ENCODE results near the gene HSD11B2. TPM values are rescaled to one million over a fixed set of nuclear protein-coding genes. Genes with fewer than 3 reads are reported as not detected.

The HSD11B2 gene
- total RNA-seq, 3 donors from 2014 or later (not counting 1 experiment from before 2014, with no cell fraction given), result not detected

DNA sequence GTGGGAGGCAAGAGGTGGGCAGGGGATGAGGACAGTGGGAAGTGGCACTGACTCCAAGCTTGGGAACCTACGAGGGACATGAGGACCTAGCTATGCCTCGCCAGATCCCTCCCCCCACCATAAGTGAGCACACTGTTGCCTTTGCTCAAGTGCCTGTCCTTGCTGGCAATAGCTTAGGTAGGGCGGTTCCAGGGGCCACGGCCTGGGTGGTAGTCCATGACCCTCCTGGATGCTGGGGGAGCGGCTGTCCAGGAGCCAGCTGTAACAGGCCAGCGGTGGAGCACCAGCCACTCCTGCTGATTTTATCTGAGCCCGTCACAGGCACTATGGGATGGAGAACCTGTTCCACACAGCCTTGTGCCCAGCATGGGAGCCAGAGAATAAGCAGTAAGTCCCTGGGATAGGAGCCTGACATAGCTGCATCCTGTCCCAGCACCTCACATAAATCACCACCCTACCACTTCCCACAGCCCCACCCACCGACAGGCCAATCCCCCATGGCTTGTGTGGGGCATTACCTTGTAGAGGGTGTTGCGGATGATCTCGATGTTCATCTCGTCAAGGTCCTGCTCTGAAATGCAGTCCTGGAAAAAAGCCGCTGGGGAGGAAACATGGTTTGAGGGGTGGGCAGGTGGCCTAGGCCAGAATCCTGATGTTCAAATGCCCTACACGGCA lies 11.8 kb downstream of the HSD11B2 start:
- H3K36me3 ChIP-seq (ENCODE audit: control insufficient read depth, insufficient read depth, low read length), result peaks cover 55% of the 10 kb centered on the region

DNA sequence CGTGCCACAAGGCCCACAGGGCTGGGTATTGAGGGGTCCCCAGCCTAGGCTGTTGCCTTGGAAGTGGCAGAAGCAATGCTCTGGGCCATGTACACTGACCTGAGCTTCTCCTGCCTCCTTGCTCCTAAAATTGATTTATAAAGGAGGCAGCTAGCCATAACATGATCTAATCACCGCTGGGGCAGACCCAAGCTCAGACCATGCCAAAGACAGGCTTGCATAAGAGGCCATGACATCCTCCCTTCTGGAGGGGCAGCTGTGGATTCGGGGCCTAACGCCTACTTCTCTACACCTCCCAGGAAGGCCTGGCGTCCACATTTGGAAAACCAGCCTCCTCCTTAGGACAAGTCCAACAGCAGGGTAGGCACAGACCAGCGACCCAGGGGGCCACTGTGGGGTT lies 12.3 kb downstream of the HSD11B2 start:
- DNase-seq (no peak), ATAC-seq (no peak)
- no peaks in the 10 kb centered on the region for H3K9me3 Mint-ChIP-seq
- intact Hi-C loops (cut with micrococcal nuclease), result no loop called here
- H3K4me1 Mint-ChIP-seq, result peaks cover 16 to 39% of the 10 kb centered on the region in 2 donors
- H3K4me1 ChIP-seq (ENCODE audit: control insufficient read depth, insufficient read depth, low read length), result peaks cover 3% of the 10 kb centered on the region
- H3K27ac Mint-ChIP-seq, result no peak overlapping the region
- no peak overlapping the region for H3K4me3 ChIP-seq (ENCODE audit: low read length)
- H3K4me3 Mint-ChIP-seq, result no peak overlapping the region
- H3K27me3 ChIP-seq (ENCODE audit: control insufficient read depth, insufficient read depth, low read length), result no peaks in the 10 kb centered on the region
- no peaks in the 10 kb centered on the region for H3K36me3 Mint-ChIP-seq
- H3K27me3 Mint-ChIP-seq (ENCODE audit: low read depth in 2 of 2), result no peaks in the 10 kb centered on the region
- 99% methylated on average over 5 of the region's 6 CpGs for WGBS (ENCODE audit: insufficient coverage)
- peaks cover 50% of the 10 kb centered on the region for H3K36me3 ChIP-seq (ENCODE audit: control insufficient read depth, insufficient read depth, low read length)
- TF ChIP-seq, protein P1, sequence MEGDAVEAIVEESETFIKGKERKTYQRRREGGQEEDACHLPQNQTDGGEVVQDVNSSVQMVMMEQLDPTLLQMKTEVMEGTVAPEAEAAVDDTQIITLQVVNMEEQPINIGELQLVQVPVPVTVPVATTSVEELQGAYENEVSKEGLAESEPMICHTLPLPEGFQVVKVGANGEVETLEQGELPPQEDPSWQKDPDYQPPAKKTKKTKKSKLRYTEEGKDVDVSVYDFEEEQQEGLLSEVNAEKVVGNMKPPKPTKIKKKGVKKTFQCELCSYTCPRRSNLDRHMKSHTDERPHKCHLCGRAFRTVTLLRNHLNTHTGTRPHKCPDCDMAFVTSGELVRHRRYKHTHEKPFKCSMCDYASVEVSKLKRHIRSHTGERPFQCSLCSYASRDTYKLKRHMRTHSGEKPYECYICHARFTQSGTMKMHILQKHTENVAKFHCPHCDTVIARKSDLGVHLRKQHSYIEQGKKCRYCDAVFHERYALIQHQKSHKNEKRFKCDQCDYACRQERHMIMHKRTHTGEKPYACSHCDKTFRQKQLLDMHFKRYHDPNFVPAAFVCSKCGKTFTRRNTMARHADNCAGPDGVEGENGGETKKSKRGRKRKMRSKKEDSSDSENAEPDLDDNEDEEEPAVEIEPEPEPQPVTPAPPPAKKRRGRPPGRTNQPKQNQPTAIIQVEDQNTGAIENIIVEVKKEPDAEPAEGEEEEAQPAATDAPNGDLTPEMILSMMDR (IDR thresholded peaks at IDR 0.05), result no peak
- H3K27ac ChIP-seq (ENCODE audit: low read length), result no peak overlapping the region
- H3K9me3 ChIP-seq (ENCODE audit: control insufficient read depth, insufficient read depth, low read length), result no peaks in the 10 kb centered on the region

More for the DNA sequence above, 11.8 kb downstream of the HSD11B2 start:
- Mint-ChIP-seq H3K27ac (no peak overlapping the region), H3K4me1 (peaks cover 14 to 44% of the 10 kb centered on the region in 2 donors), H3K4me3 (no peak overlapping the region), H3K9me3 (no peaks in the 10 kb centered on the region), H3K36me3 (no peaks in the 10 kb centered on the region), H3K27me3 (ENCODE audit: low read depth in 2 of 2) (no peaks in the 10 kb centered on the region)
- intact Hi-C loops (cut with micrococcal nuclease), result no loop called here
- Histone ChIP-seq H3K4me3 (ENCODE audit: low read length) (no peak overlapping the region), H3K9me3 (ENCODE audit: control insufficient read depth, insufficient read depth, low read length) (no peaks in the 10 kb centered on the region), H3K27me3 (ENCODE audit: control insufficient read depth, insufficient read depth, low read length) (no peaks in the 10 kb centered on the region), H3K4me1 (ENCODE audit: control insufficient read depth, insufficient read depth, low read length) (peaks cover 9% of the 10 kb centered on the region), H3K27ac (ENCODE audit: low read length) (no peak overlapping the region)
- WGBS (ENCODE audit: insufficient coverage), result 96% methylated on average over 12 of the region's 13 CpGs
- TF ChIP-seq, protein P1 (IDR thresholded peaks at IDR 0.05), result no peak
- DNase-seq (no peak), ATAC-seq (no peak)

DNA sequence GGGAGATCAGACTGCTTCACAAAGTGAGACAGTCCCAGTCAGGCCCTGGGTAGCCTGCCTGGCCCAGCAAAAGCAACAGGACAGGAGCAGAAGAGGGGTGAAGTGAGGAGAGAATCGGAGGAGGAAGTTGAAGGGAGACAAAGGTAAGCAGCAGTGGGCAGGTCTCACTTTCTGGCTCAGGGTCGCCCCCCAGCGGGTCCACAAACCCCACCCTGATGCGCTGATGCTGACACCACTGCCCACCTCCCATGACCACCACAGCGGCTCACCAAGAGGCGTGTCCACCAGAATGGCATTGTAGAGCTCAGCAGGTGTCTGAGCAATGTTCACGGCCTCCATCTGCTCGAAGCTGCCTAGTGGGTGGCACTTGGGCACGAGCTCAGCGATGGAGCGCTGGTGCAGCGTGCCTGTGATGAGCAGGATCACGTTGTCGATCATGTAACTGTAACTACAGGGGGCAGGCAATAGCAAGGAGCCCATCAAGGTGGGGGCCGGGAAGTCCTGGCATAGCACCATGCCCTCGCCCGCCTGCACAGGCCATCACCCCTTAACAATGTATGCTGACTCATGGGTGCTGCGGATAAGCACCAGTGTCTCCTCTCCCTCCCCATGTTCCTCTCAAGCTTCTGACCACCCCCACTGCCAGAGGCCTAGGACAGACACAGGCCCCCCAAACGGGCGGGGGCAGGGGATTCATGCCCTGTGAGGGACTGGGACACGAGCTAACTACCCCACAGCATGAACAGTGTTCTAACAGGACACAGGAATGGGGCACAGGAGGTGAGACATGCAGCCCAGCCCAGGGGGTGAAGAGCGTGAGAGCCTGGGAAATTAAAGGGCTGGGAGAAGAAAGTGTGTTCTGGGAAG lies 13.6 kb downstream of the HSD11B2 start:
- Histone ChIP-seq H3K27me3 (ENCODE audit: control insufficient read depth, insufficient read depth, low read length) (no peaks in the 10 kb centered on the region), H3K4me3 (ENCODE audit: low read length) (no peak overlapping the region), H3K9me3 (ENCODE audit: control insufficient read depth, insufficient read depth, low read length) (no peaks in the 10 kb centered on the region), H3K4me1 (ENCODE audit: control insufficient read depth, insufficient read depth, low read length) (no peaks in the 10 kb centered on the region), H3K36me3 (ENCODE audit: control insufficient read depth, insufficient read depth, low read length) (peaks cover 52% of the 10 kb centered on the region), H3K27ac (ENCODE audit: low read length) (no peak overlapping the region)
- H3K9me3 Mint-ChIP-seq, result no peaks in the 10 kb centered on the region
- no peaks in the 10 kb centered on the region for H3K27me3 Mint-ChIP-seq (ENCODE audit: low read depth in 2 of 2)
- ATAC-seq (no peak), DNase-seq (no peak)
- intact Hi-C loops (cut with micrococcal nuclease), result no loop called here
- no peak overlapping the region for H3K4me3 Mint-ChIP-seq
- WGBS (ENCODE audit: insufficient coverage), result 91% methylated on average over 22 of the region's 22 CpGs
- no peaks in the 10 kb centered on the region for H3K36me3 Mint-ChIP-seq
- TF ChIP-seq, protein P1 (IDR thresholded peaks at IDR 0.05), result no peak
- H3K27ac Mint-ChIP-seq, result peak overlapping the region in 1 of 2 donors; percentile 68
- peaks cover 18 to 36% of the 10 kb centered on the region in 2 donors for H3K4me1 Mint-ChIP-seq

Data from natural killer cell (primary cell).